Kidney (tissue), 14 donors: ENCODE data around the gene RAD9A. TPM values are rescaled to one million over a fixed set of nuclear protein-coding genes. Genes with fewer than 3 reads are reported as not detected.

ENCODE experiments used
- DNase-seq, 5 donors: peaks; one replicate each; pipeline ENCODE4 v3.0.0-alpha.2; 2013 to 2020
- FAIRE-seq: peaks from 2 replicates; lab custom pipeline; 2012; peaks lifted over from hg19 to GRCh38; lab: Jason Lieb, UNC
- H3K27ac ChIP-seq, 2 donors: one replicate each; pipeline ENCODE4 v1.7.0; 2013; ENCODE audit warnings: low read depth in 2 of 2, low read length in 2 of 2, inconsistent platforms in 1 of 2
- H3K27me3 ChIP-seq: one replicate; pipeline ENCODE4 v1.7.1; 2013; ENCODE audit warnings: low read length, inconsistent platforms; ENCODE audit not compliant: control insufficient read depth, insufficient read depth
- H3K36me3 ChIP-seq, 3 donors: one replicate each; pipeline versions ENCODE4 v1.7.0 to v1.7.1; 2013; ENCODE audit warnings: low read length in 3 of 3, control low read depth in 1 of 3, inconsistent platforms in 1 of 3; ENCODE audit not compliant: insufficient read depth in 3 of 3, control insufficient read depth in 2 of 3
- H3K4me1 ChIP-seq, 3 donors: one replicate each; pipeline versions ENCODE4 v1.7.0 to v1.7.1; 2013; ENCODE audit warnings: low read length in 3 of 3, inconsistent platforms in 1 of 3, low read depth in 1 of 3; ENCODE audit not compliant: control insufficient read depth in 2 of 3, insufficient read depth in 2 of 3
- H3K4me3 ChIP-seq, 3 donors: one replicate each; pipeline versions ENCODE4 v1.7.0 to v1.8.1; 2013; ENCODE audit warnings: low read length in 3 of 3, control low read depth in 1 of 3, inconsistent platforms in 1 of 3
- H3K9ac ChIP-seq, 3 donors: one replicate each; pipeline versions ENCODE4 v1.7.0 to v1.7.1; 2013; ENCODE audit warnings: low read length in 3 of 3, control low read depth in 1 of 3, inconsistent platforms in 1 of 3
- H3K9me3 ChIP-seq, 3 donors: one replicate each; pipeline versions ENCODE4 v1.7.0 to v1.7.1; 2013; ENCODE audit warnings: low read length in 3 of 3, control low read depth in 1 of 3, inconsistent platforms in 1 of 3; ENCODE audit not compliant: control insufficient read depth in 2 of 3, insufficient read depth in 1 of 3
- CTCF ChIP-seq: IDR thresholded peaks from 3 replicates; pipeline ENCODE4 v1.5.1; 2012; ENCODE audit warnings: mild to moderate bottlenecking, moderate library complexity, borderline replicate concordance; ENCODE audit not compliant: insufficient read depth; ENCODE audit errors: extremely low read depth
- intact Hi-C: fragments of 100-400 bp; cut with DNase I; formaldehyde crosslinking; loops from one replicate; pipeline ENCODE4 v1.11.1; 2022
- polyA plus RNA-seq: library from polyadenylated mRNA; stranded (reverse); fragments of 350-450 nt; fragmentation: Illumina TruSeq; extraction: RNeasy Lipid Tissue Mini Kit (QIAGEN cat#74804); gene quantifications from one replicate; pipeline ENCODE4 v1.2.3, GENCODE V29; 2014; ENCODE audit warnings: low read depth, low replicate concordance; ENCODE audit not compliant: insufficient read depth
- total RNA-seq: library from RNA; stranded (reverse); fragmentation: NEBNext Ultra II Directional; extraction: Animal tissue kit (Norgen Biotek cat#: 25700); gene quantifications from one replicate; pipeline ENCODE4 v1.2.1, GENCODE V29; 2021
- donor health status: control.
- donor health status: control.
- donor health status: control.
- donor health status: control.
- donor health status: control.
- donor health status: DM: yes; HTN: yes; CAD: no.
- donor health status: Normal renal cell carcinoma (clear cell type).

Gene RAD9A
- total and polyA plus RNA-seq, 2 donors from 2014 or later = 16.4 to 17.8 TPM

GRCh38 chr11:67419325-67420049 is 27.7 kb downstream of the RAD9A start:
- peaks cover 0 to 26% (median 11%) of the 10 kb centered on the region in 3 donors for H3K4me1 ChIP-seq

GRCh38 chr11:67420147-67420645 is 28.4 kb downstream of the RAD9A start:
- Histone ChIP-seq H3K27ac (peak overlapping the region; percentile 57 to 95), H3K4me1 (peaks cover 0 to 24% (median 11%) of the 10 kb centered on the region in 3 donors), H3K9me3 (no peaks in the 10 kb centered on the region), H3K27me3 (no peaks in the 10 kb centered on the region), H3K36me3 (no peaks in the 10 kb centered on the region), H3K9ac (peak overlapping the region in 2 of 3 donors; percentile 41 to 61), H3K4me3 (peak overlapping the region in 2 of 3 donors; percentile 18 to 29)
- FAIRE-seq (no peak), DNase-seq (peak in 2 of 5 donors; percentile 82 to 84)
- no peak for TF ChIP-seq CTCF
- intact Hi-C loops = no loop called here

More at GRCh38 chr11:67419325-67420049, 27.7 kb downstream of the RAD9A start:
- no peak overlapping the region for H3K27ac ChIP-seq
- no peak for TF ChIP-seq CTCF
- H3K4me3 ChIP-seq = peak overlapping the region in 1 of 3 donors; percentile 29
- H3K27me3 ChIP-seq = no peaks in the 10 kb centered on the region
- FAIRE-seq (no peak), DNase-seq (no peak)
- H3K9ac ChIP-seq = peak overlapping the region in 1 of 3 donors; percentile 26
- no peaks in the 10 kb centered on the region for H3K9me3 ChIP-seq
- H3K36me3 ChIP-seq = no peaks in the 10 kb centered on the region
- intact Hi-C loops = no loop called here

- peak overlapping the region in 2 of 3 donors; percentile 18 to 49 for H3K4me3 ChIP-seq
- H3K4me1 ChIP-seq = peaks cover 0 to 22% (median 11%) of the 10 kb centered on the region in 3 donors
- peak overlapping the region; percentile 57 to 95 for H3K27ac ChIP-seq
- no peaks in the 10 kb centered on the region for H3K27me3 ChIP-seq
- no peaks in the 10 kb centered on the region for H3K9me3 ChIP-seq
- FAIRE-seq = no peak
- intact Hi-C loops = no loop called here
- H3K36me3 ChIP-seq = no peaks in the 10 kb centered on the region
- DNase-seq = peak; percentile 97 to 99 (median 98)
- TF ChIP-seq CTCF = no peak
- H3K9ac ChIP-seq = peak overlapping the region in 2 of 3 donors; percentile 41 to 61
Observed at GRCh38 chr11:67420646-67421429, 29.1 kb downstream of the RAD9A start.
